Activated CD8-positive, alpha-beta memory T cell treated with anti-CD3 and anti-CD28 coated beads, Interleukin-2, amount 10 ng/mL, durations not matched to agents 7 days and 5 days (primary cell): ENCODE results near the gene RAB13. TPM values are rescaled to one million over a fixed set of nuclear protein-coding genes. Genes with fewer than 3 reads are reported as not detected.
A peak's percentile ranks its signal among the peaks of the same experiment; 100 is the strongest.

Experiments used
- ATAC-seq: fragments of 150-1000 bp; cut with Tn5 transposase; one replicate; pipeline ENCODE4 v1.10.0; 2021; ENCODE audit warnings: moderate library complexity
- CTCF ChIA-PET: fragments of 350-600 bp; sonication (Branson Sonifier 250); formaldehyde crosslinking; loops from one replicate; lab custom pipeline; 2021; ENCODE audit warnings: antibody characterized with exemption; lab: Charles Lee
- DNase-seq: peaks from one replicate; pipeline ENCODE4 v3.0.0-alpha.2; 2020
- H3K27ac Mint-ChIP-seq: one replicate; pipeline ENCODE4 v1.8.0; 2021; ENCODE audit warnings: mild to moderate bottlenecking, mixed read lengths
- H3K27me3 Mint-ChIP-seq: one replicate; pipeline ENCODE4 v1.8.0; 2021; ENCODE audit warnings: mixed read lengths
- H3K36me3 Mint-ChIP-seq: one replicate; pipeline ENCODE4 v1.8.0; 2021; ENCODE audit warnings: mild to moderate bottlenecking, mixed read lengths
- H3K4me1 Mint-ChIP-seq: one replicate; pipeline ENCODE4 v1.8.0; 2021; ENCODE audit warnings: mixed read lengths
- H3K4me3 Mint-ChIP-seq: one replicate; pipeline ENCODE4 v1.8.0; 2021; ENCODE audit warnings: mild to moderate bottlenecking, moderate library complexity, mixed read lengths
- H3K9me3 Mint-ChIP-seq: one replicate; pipeline ENCODE4 v1.8.0; 2022; ENCODE audit warnings: low read depth, mixed read lengths
- total RNA-seq, 2 experiments: library from RNA; stranded (reverse); gene quantifications; one replicate each; pipeline ENCODE4 v1.2.3, GENCODE V29; 2021

Gene RAB13
- total RNA-seq, 2 experiments from 2014 or later, result 4.2 to 6.3 TPM

- Mint-ChIP-seq H3K27ac (no peak overlapping the region), H3K27me3 (no peaks in the 10 kb centered on the region), H3K4me3 (no peak overlapping the region), H3K4me1 (peaks cover 55% of the 10 kb centered on the region), H3K36me3 (peaks cover 33% of the 10 kb centered on the region), H3K9me3 (no peaks in the 10 kb centered on the region)
- ATAC-seq, result no peak
- CTCF ChIA-PET, result interaction anchor here (6.2 kb wide), 1 partner anchor 13 kb away, joined by 65 read pairs; the partner anchor contains the start of gene RAB13
- DNase-seq, result no peak
Measured at GRCh38 chr1:153973071-153973470, 13.1 kb downstream of the RAB13 start.

DNA sequence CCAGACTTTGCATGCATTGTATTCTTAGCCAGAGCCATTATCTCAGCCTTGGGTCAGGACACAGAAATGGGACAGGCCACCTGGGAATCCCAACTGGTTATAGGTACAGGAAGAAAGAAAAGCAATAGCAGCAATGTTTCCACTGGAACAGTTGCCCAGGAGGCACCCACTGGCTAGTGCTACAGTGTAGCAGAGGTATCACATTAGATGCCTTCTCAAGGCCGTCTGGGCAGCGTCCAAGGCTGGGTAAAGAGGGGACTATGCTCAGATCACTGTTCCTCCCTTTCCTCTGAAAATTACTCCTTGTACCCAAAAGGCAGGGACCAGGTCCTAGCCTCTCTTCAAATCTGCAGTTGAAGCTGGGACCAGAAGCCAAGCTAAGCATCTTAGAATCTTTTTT lies 15.8 kb downstream of the RAB13 start:
- H3K27ac Mint-ChIP-seq, result no peak overlapping the region
- H3K36me3 Mint-ChIP-seq, result peaks cover 19% of the 10 kb centered on the region
- no peaks in the 10 kb centered on the region for H3K9me3 Mint-ChIP-seq
- H3K4me1 Mint-ChIP-seq, result peaks cover 57% of the 10 kb centered on the region
- CTCF ChIA-PET, result interaction anchor here (1.0 to 1.3 kb wide), 3 partner anchors 7 to 24 kb away, joined by 3 to 5 read pairs (median 3); partner anchors contain the start of genes DENND4B and JTB
- DNase-seq (no peak), ATAC-seq (no peak)
- H3K4me3 Mint-ChIP-seq, result no peak overlapping the region
- H3K27me3 Mint-ChIP-seq, result no peaks in the 10 kb centered on the region

DNA sequence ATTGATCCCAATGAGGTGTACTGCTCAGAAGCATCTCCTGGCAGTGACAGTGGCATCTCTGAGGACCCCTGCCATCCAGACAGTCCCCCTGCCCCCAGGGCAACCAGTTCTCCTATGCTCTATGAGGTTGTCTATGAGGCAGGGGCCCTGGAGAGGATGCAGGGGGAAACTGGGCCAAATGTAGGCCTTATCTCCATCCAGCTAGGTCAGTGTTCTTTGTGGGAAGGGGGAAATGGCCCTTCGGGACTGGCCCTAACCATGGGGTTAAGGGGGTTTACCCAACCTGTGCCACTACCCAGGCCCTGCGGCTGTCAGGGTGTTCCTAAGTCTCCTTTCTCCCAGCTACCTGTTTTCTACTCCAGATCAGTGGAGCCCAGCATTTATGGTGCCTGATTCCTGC lies 17.2 kb downstream of the RAB13 start:
- Mint-ChIP-seq H3K36me3 (peaks cover 9% of the 10 kb centered on the region), H3K27ac (no peak overlapping the region), H3K27me3 (no peaks in the 10 kb centered on the region), H3K9me3 (no peaks in the 10 kb centered on the region), H3K4me3 (no peak overlapping the region), H3K4me1 (peaks cover 50% of the 10 kb centered on the region)
- no peak for DNase-seq
- ATAC-seq, result no peak
- CTCF ChIA-PET, result interaction anchor here (0.7 to 5.6 kb wide), 4 partner anchors 9 to 23 kb away, joined by 3 to 58 read pairs (median 8); partner anchors contain the start of genes CRTC2, DENND4B, JTB and RAB13

- ATAC-seq (no peak), DNase-seq (no peak)
- Mint-ChIP-seq H3K27me3 (no peaks in the 10 kb centered on the region), H3K9me3 (no peaks in the 10 kb centered on the region), H3K4me1 (peaks cover 54% of the 10 kb centered on the region), H3K27ac (peak overlapping the region; percentile 96), H3K4me3 (peak overlapping the region; percentile 97), H3K36me3 (peaks cover 8% of the 10 kb centered on the region)
- CTCF ChIA-PET, result interaction anchor here (0.6 to 5.6 kb wide), 9 partner anchors 9 to 399 kb away, joined by 3 to 58 read pairs (median 10); partner anchors contain the start of genes CRTC2, DENND4B, JTB and RAB13
Measured at GRCh38 chr1:153968408-153968807, 17.7 kb downstream of the RAB13 start.

DNA sequence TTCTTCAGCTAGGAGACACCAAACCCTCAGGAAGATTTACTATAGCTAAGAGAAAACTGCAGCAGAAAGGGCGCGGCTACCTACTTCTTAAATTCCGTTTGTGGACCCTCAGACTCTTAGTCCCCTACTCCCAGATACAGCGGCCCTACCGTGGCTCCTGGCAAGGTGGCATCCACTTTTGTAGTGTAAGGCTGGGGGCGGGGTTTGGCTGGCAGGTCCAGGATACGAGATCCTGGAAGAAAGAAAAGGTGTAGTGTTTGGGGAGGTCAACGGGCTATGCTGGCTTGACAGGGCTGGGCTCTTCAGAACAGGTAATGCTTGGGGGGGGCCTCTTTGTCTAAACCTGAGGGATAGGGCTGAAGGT lies 18.2 kb downstream of the RAB13 start:
- H3K4me1 Mint-ChIP-seq, result peaks cover 52% of the 10 kb centered on the region
- H3K36me3 Mint-ChIP-seq, result peaks cover 5% of the 10 kb centered on the region
- H3K27ac Mint-ChIP-seq, result peak overlapping the region; percentile 96
- H3K4me3 Mint-ChIP-seq, result peak overlapping the region; percentile 97
- no peaks in the 10 kb centered on the region for H3K9me3 Mint-ChIP-seq
- no peak for DNase-seq
- H3K27me3 Mint-ChIP-seq, result no peaks in the 10 kb centered on the region
- CTCF ChIA-PET, result interaction anchor here (0.6 to 5.6 kb wide), 15 partner anchors 9 to 435 kb away, joined by 3 to 58 read pairs (median 4); partner anchors contain the start of genes CRTC2, DENND4B, GATAD2B and JTB
- no peak for ATAC-seq

GRCh38 chr1:153967107-153967999 lies 18.8 kb downstream of the RAB13 start, which contains the start of gene CREB3L4:
CREB3L4 (plus strand) TSS chr1:153967902; CDS start chr1:153968526, 624 bp downstream.
- Mint-ChIP-seq H3K4me1 (peaks cover 50% of the 10 kb centered on the region), H3K36me3 (peaks cover 3% of the 10 kb centered on the region), H3K27me3 (no peaks in the 10 kb centered on the region), H3K9me3 (no peaks in the 10 kb centered on the region), H3K27ac (peak within 1 kb of the TSS; percentile 96), H3K4me3 (peak within 1 kb of the TSS; percentile 97)
- CTCF ChIA-PET, result interaction anchor here (0.6 to 5.6 kb wide), 16 partner anchors 9 to 434 kb away, joined by 3 to 58 read pairs (median 4); partner anchors contain the start of genes CRTC2, DENND4B, GATAD2B and JTB
- DNase-seq (peak; percentile 92), ATAC-seq (peak; percentile 86)

- Mint-ChIP-seq H3K27ac (peak overlapping the region; percentile 87), H3K27me3 (no peaks in the 10 kb centered on the region), H3K4me1 (peaks cover 57% of the 10 kb centered on the region), H3K36me3 (peaks cover 18% of the 10 kb centered on the region), H3K4me3 (peak overlapping the region; percentile 81), H3K9me3 (no peaks in the 10 kb centered on the region)
- CTCF ChIA-PET, result interaction anchor here (0.6 to 5.6 kb wide), 7 partner anchors 12 to 167 kb away, joined by 3 to 58 read pairs (median 5); partner anchors contain the start of genes DENND4B, JTB, RAB13 and RPS27
- DNase-seq (no peak), ATAC-seq (no peak)
Measured at GRCh38 chr1:153963850-153964331, 22.2 kb downstream of the RAB13 start.

DNA sequence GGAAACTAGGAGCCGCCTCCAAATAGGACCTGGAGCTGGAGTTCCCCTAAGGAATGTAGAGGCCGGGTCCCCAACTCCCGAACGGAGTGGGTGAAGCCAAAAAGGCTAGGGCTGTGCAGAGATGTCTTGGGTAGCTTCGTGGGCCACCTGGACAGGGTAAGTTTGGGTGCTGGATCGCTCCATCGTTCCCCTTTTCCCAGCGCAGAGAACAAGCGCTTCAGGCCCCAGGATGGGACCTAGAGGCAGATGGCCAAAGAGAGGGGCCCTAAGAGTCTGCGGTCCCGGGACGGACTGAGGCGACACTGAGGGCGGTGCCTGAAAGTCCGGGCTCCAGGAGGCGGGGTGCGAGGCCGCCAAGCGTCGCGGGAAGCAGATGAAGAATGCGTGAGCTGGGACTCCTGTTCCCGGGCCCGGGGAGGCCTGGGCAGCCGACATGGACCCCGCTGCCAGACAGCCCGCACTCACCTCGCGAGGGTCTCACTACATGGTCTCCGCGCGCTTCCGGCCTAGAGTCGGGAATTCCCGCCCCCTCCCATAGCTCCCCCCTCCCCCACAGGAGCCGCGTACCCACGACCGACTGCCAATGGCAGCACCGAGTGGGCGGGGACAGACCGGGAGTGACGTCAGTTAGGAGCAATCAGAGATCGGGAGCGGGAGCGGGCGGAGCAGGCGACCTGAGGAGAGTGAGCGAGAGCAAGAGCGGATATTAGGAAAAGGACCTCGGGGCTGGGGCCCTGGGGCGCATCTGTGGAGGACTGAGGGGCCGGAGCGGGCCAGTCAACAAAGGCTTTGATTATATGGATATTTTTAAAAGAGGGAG lies 22.9 kb downstream of the RAB13 start, which contains the start of gene SLC39A1:
Gene SLC39A1 (minus strand): TSS at position 508 of the 820 bp plus-strand sequence. CDS start 822 bp downstream, outside the sequence.
- Mint-ChIP-seq H3K4me1 (peaks cover 55% of the 10 kb centered on the region), H3K4me3 (peak within 1 kb of the TSS; percentile 81), H3K27ac (peak within 1 kb of the TSS; percentile 87), H3K27me3 (no peaks in the 10 kb centered on the region), H3K9me3 (no peaks in the 10 kb centered on the region), H3K36me3 (peaks cover 18% of the 10 kb centered on the region)
- CTCF ChIA-PET, result interaction anchor here (0.6 to 5.6 kb wide), 11 partner anchors 13 to 284 kb away, joined by 3 to 58 read pairs (median 5); partner anchors contain the start of genes DENND4B, JTB, RAB13 and RPS27
- DNase-seq (peak; percentile 98), ATAC-seq (peak; percentile 69)

- Mint-ChIP-seq H3K27ac (peak overlapping the region; percentile 87), H3K4me1 (peaks cover 48% of the 10 kb centered on the region), H3K9me3 (no peaks in the 10 kb centered on the region), H3K4me3 (peak overlapping the region; percentile 81), H3K27me3 (no peaks in the 10 kb centered on the region), H3K36me3 (peaks cover 18% of the 10 kb centered on the region)
- ATAC-seq (no peak), DNase-seq (no peak)
- CTCF ChIA-PET, result interaction anchor here (1.1 to 3.3 kb wide), 8 partner anchors 14 to 283 kb away, joined by 3 to 21 read pairs (median 5); partner anchors contain the start of genes DENND4B, JTB and RAB13
Measured at GRCh38 chr1:153962088-153963029, 23.8 kb downstream of the RAB13 start.

DNA sequence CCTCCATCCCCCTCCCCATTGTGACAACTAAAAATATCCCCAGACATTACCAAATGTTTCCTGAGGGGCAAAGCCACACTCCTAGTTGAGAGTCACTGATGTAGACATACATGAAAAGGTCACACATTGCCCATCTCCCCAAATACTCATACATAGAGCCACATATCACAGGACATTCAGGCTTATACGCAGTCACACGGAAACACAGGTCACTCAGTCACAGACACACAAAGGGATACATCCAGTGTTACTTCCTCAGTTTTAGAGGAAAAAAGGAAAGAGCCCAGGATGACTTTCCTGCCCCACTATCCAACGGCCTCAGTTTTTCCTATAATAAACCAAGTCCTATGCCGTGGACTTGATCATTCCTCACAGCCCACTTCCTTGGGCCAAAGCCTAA lies 24.7 kb downstream of the RAB13 start:
- Mint-ChIP-seq H3K36me3 (peaks cover 17% of the 10 kb centered on the region), H3K4me1 (peaks cover 53% of the 10 kb centered on the region), H3K4me3 (peak overlapping the region; percentile 19), H3K9me3 (no peaks in the 10 kb centered on the region), H3K27me3 (no peaks in the 10 kb centered on the region), H3K27ac (peak overlapping the region; percentile 16)
- no peak for ATAC-seq
- CTCF ChIA-PET, result interaction anchor here (3.3 kb wide), 1 partner anchor 25 kb away, joined by 21 read pairs; the partner anchor contains the start of gene RAB13
- DNase-seq, result no peak

DNA sequence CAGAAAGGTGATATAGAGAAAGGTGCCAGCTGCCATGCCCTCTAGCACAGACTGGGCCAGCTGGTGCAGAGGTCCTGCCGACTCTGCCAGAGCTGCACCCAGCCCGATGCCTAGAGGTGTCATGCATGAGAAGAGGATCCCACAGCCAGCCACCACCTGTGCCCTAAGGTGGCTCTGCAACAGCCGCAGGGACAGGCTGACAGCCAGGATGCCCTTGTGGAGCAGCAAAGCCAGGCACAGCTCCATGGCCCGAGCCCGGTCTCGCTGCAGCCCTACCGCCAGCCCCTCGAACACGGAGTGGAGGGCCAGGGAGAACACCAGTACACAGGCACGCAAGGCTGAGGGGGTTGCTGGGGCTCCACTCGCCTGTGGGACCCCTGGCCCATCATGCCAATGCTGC lies 25.9 kb downstream of the RAB13 start:
- CTCF ChIA-PET, result interaction anchor here (1.4 to 5.0 kb wide), 2 partner anchors 14 to 25 kb away, joined by 3 to 46 read pairs; partner anchors contain the start of gene DENND4B
- no peaks in the 10 kb centered on the region for H3K9me3 Mint-ChIP-seq

More for the DNA sequence above, 25.9 kb downstream of the RAB13 start:
- peaks cover 54% of the 10 kb centered on the region for H3K4me1 Mint-ChIP-seq
- no peak for DNase-seq
- H3K27me3 Mint-ChIP-seq, result no peaks in the 10 kb centered on the region
- peaks cover 17% of the 10 kb centered on the region for H3K36me3 Mint-ChIP-seq
- no peak overlapping the region for H3K27ac Mint-ChIP-seq
- no peak for ATAC-seq
- no peak overlapping the region for H3K4me3 Mint-ChIP-seq
